ENCODE measurements around the gene PSMC5.
A peak's percentile ranks its signal among the peaks of the same experiment; 100 is the strongest.

PSMC5 gene

GRCh38 chr17:63821804-63822203, 5.4 kb upstream of the PSMC5 start:
- no peak for DNase-seq (ENCODE audit: low read depth)

- no peak for DNase-seq (ENCODE audit: low read depth)
Measured at GRCh38 chr17:63822537-63822936, 4.7 kb upstream of the PSMC5 start.

GRCh38 chr17:63823659-63824331, 3.4 kb upstream of the PSMC5 start:
- DNase-seq (ENCODE audit: low read depth), result no peak

GRCh38 chr17:63824362-63824761, 2.9 kb upstream of the PSMC5 start:
- DNase-seq (ENCODE audit: low read depth), result no peak

- DNase-seq (ENCODE audit: low read depth), result no peak
Measured at GRCh38 chr17:63826468-63827001, 696 bp upstream of the PSMC5 start.

- no peak for DNase-seq (ENCODE audit: low read depth)
Measured at GRCh38 chr17:63827801-63828221, 580 bp downstream of the PSMC5 start.

- DNase-seq (ENCODE audit: low read depth), result no peak
Measured at GRCh38 chr17:63828936-63829335, 1.7 kb downstream of the PSMC5 start.

- no peak for DNase-seq (ENCODE audit: low read depth)
Measured at GRCh38 chr17:63830278-63830677, 3.0 kb downstream of the PSMC5 start.

GRCh38 chr17:63830904-63831491, 3.8 kb downstream of the PSMC5 start:
- no peak for DNase-seq (ENCODE audit: low read depth)

- DNase-seq (ENCODE audit: low read depth), result no peak
Measured at GRCh38 chr17:63831505-63831904, 4.3 kb downstream of the PSMC5 start.

- no peak for DNase-seq (ENCODE audit: low read depth)
Measured at GRCh38 chr17:63832014-63832413, 4.8 kb downstream of the PSMC5 start.

- DNase-seq (ENCODE audit: low read depth), result no peak
Measured at GRCh38 chr17:63832455-63832854, 5.2 kb downstream of the PSMC5 start.

GRCh38 chr17:63833026-63833740, 6.0 kb downstream of the PSMC5 start:
- no peak for DNase-seq (ENCODE audit: low read depth)

GRCh38 chr17:63833741-63834373, 6.6 kb downstream of the PSMC5 start:
- no peak for DNase-seq (ENCODE audit: low read depth)

GRCh38 chr17:63834431-63835166, 7.4 kb downstream of the PSMC5 start:
- DNase-seq (ENCODE audit: low read depth), result peak; percentile 62

- no peak for DNase-seq (ENCODE audit: low read depth)
Measured at GRCh38 chr17:63835167-63835720, 8.0 kb downstream of the PSMC5 start.

- no peak for DNase-seq (ENCODE audit: low read depth)
Measured at GRCh38 chr17:63836811-63837210, 9.6 kb downstream of the PSMC5 start.

- DNase-seq (ENCODE audit: low read depth), result no peak
Measured at GRCh38 chr17:63837480-63837879, 10.2 kb downstream of the PSMC5 start.

GRCh38 chr17:63837962-63838600, 10.8 kb downstream of the PSMC5 start:
- DNase-seq (ENCODE audit: low read depth), result no peak

- DNase-seq (ENCODE audit: low read depth), result peak; percentile 63
Measured at GRCh38 chr17:63838631-63839171, 11.5 kb downstream of the PSMC5 start.

Data from stromal cell of bone marrow (primary cell).